WTC11 (cell line): Measurements from ENCODE around the gene ZFPM1. TPM values are rescaled to one million over a fixed set of nuclear protein-coding genes. Genes with fewer than 3 reads are reported as not detected.

Experiments
- ATAC-seq: fragments of 200-7000 bp; cut with Tn5 transposase; 2 replicates; pipeline ENCODE4 v1.10.0; 2021; ENCODE audit warnings: mild to moderate bottlenecking, moderate library complexity
- CTCF ChIA-PET: fragments of 300-600 bp; sonication (Branson Sonifier 250); formaldehyde crosslinking; loops from one replicate; lab custom pipeline; 2021; ENCODE audit warnings: antibody characterized with exemption; lab: Charles Lee
- POLR2A ChIA-PET: fragments of 350-600 bp; sonication (Branson Sonifier 250); formaldehyde crosslinking; loops from one replicate; lab custom pipeline; 2021; ENCODE audit warnings: antibody characterized with exemption; lab: Charles Lee
- DNase-seq: peaks from one replicate; pipeline ENCODE4 v3.0.0; 2021; ENCODE audit warnings: low spot score
- H3K27ac Mint-ChIP-seq: 2 replicates; pipeline ENCODE4 v1.8.0; 2021; ENCODE audit warnings: mixed read lengths
- H3K27me3 Mint-ChIP-seq: 2 replicates; pipeline ENCODE4 v1.8.0; 2021; ENCODE audit warnings: low read depth, mild to moderate bottlenecking, moderate library complexity, mixed read lengths
- H3K36me3 Mint-ChIP-seq: 2 replicates; pipeline ENCODE4 v1.8.0; 2021; ENCODE audit warnings: mixed read lengths
- H3K4me1 Mint-ChIP-seq: 2 replicates; pipeline ENCODE4 v1.8.0; 2022; ENCODE audit warnings: mixed read lengths
- H3K4me3 Mint-ChIP-seq: 2 replicates; pipeline ENCODE4 v1.8.0; 2021; ENCODE audit warnings: mild to moderate bottlenecking, moderate library complexity, mixed read lengths
- H3K9me3 Mint-ChIP-seq: 2 replicates; pipeline ENCODE4 v1.8.0; 2021; ENCODE audit warnings: mixed read lengths
- ESRRA ChIP-seq: sonication (generic); formaldehyde crosslinking; IDR thresholded peaks from 2 replicates; pipeline ENCODE4 v1.8.1; 2022; ENCODE audit warnings: mild to moderate bottlenecking, missing genetic modification reagents, borderline replicate concordance
- FOXK1 ChIP-seq: sonication (generic); formaldehyde crosslinking; IDR thresholded peaks from 2 replicates; pipeline ENCODE4 v1.8.0; 2022; ENCODE audit warnings: mild to moderate bottlenecking, moderate library complexity, missing genetic modification reagents
- JUN ChIP-seq: sonication (generic); formaldehyde crosslinking; IDR thresholded peaks from 2 replicates; pipeline ENCODE4 v1.8.0; 2023; ENCODE audit warnings: mild to moderate bottlenecking, missing genetic modification reagents
- MYBL2 ChIP-seq: sonication (generic); formaldehyde crosslinking; IDR thresholded peaks from 2 replicates; pipeline ENCODE4 v1.8.1; 2023; ENCODE audit warnings: mild to moderate bottlenecking, moderate library complexity, missing genetic modification reagents
- OVOL2 ChIP-seq: fragments of 250-450 bp; sonication (Bioruptor Pico); IDR thresholded peaks from 2 replicates; pipeline ENCODE4 v1.9.0; 2021; ENCODE audit warnings: mild to moderate bottlenecking, borderline replicate concordance
- SMAD3 ChIP-seq: sonication (generic); formaldehyde crosslinking; IDR thresholded peaks from 2 replicates; pipeline ENCODE4 v1.8.0; 2022; ENCODE audit warnings: missing genetic modification reagents, mild to moderate bottlenecking, borderline replicate concordance
- SOX15 ChIP-seq: fragments of 250-450 bp; sonication (Bioruptor Pico); IDR thresholded peaks from 2 replicates; pipeline ENCODE4 v1.9.0; 2021; ENCODE audit warnings: mild to moderate bottlenecking
- SP1 ChIP-seq: sonication (generic); formaldehyde crosslinking; conservative IDR thresholded peaks from 2 replicates; pipeline ENCODE4 v1.8.1; 2022; ENCODE audit warnings: missing genetic modification reagents
- TCF7 ChIP-seq: sonication (generic); formaldehyde crosslinking; IDR thresholded peaks from 2 replicates; pipeline ENCODE4 v1.8.0; 2022; ENCODE audit warnings: mild to moderate bottlenecking, low read depth, missing genetic modification reagents, moderate library complexity
- TP53 ChIP-seq: sonication (generic); formaldehyde crosslinking; IDR thresholded peaks from 2 replicates; pipeline ENCODE4 v1.8.1; 2023; ENCODE audit warnings: mild to moderate bottlenecking, missing genetic modification reagents
- ZBTB21 ChIP-seq: sonication (generic); formaldehyde crosslinking; IDR thresholded peaks from 2 replicates; pipeline ENCODE4 v1.8.1; 2023; ENCODE audit warnings: mild to moderate bottlenecking, missing genetic modification reagents, borderline replicate concordance
- ZNF219 ChIP-seq: sonication (generic); formaldehyde crosslinking; IDR thresholded peaks from 2 replicates; pipeline ENCODE4 v1.8.0; 2023; ENCODE audit warnings: missing genetic modification reagents, mild to moderate bottlenecking, borderline replicate concordance
- ZNF263 ChIP-seq: sonication (generic); formaldehyde crosslinking; IDR thresholded peaks from 2 replicates; pipeline ENCODE4 v1.8.1; 2022; ENCODE audit warnings: low read depth, mild to moderate bottlenecking, moderate library complexity, missing genetic modification reagents
- total RNA-seq: library from RNA; stranded (reverse); gene quantifications from 3 replicates; pipeline ENCODE4 v1.2.3, GENCODE V29; 2021
- TF ChIP-seq, protein P1 (sequence below): fragments of 250-450 bp; sonication (Bioruptor Pico); IDR thresholded peaks from 2 replicates; pipeline ENCODE4 v1.9.0; 2021; ENCODE audit warnings: mild to moderate bottlenecking
- TF ChIP-seq, protein P2 (sequence below): sonication (generic); formaldehyde crosslinking; IDR thresholded peaks from 2 replicates; pipeline ENCODE4 v1.8.0; 2022; ENCODE audit warnings: mild to moderate bottlenecking, missing genetic modification reagents
- TF ChIP-seq, protein P3 (sequence below): sonication (generic); formaldehyde crosslinking; IDR thresholded peaks from 2 replicates; pipeline ENCODE4 v1.8.1; 2023; ENCODE audit warnings: mild to moderate bottlenecking, missing genetic modification reagents, moderate library complexity
- TF ChIP-seq, protein P4 (sequence below): sonication (generic); formaldehyde crosslinking; IDR thresholded peaks from 2 replicates; pipeline ENCODE4 v1.8.0; 2023; ENCODE audit warnings: missing genetic modification reagents, mild to moderate bottlenecking, borderline replicate concordance
- TF ChIP-seq, protein P5 (sequence below): sonication (generic); formaldehyde crosslinking; IDR thresholded peaks from 2 replicates; pipeline ENCODE4 v1.8.0; 2022; ENCODE audit warnings: mild to moderate bottlenecking, missing genetic modification reagents

ZFPM1 gene
- total RNA-seq, 1 experiment from 2014 or later = 9.3 TPM

DNA sequence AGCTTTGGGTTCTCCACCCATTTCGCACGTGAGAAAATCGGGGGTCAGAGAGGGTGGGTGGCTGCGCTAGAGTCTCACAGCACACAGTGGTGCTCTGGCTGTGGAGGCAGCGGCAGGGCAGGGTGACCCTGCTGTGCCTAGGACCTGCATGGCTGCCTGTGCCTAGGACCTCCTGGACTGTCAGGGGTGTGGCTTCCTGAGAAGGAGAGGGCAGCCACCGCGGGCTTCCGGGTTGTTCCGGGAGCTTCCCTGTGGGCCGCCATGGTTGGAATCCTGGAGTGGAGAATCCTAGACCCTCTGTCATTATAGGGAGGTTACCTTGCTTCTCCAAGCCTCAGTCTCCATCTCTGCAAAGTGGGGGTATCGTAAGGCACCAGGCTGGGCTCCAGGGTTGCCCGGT, 9.3 kb downstream of the ZFPM1 start:
- CTCF ChIA-PET = interaction anchor here (1.3 to 2.4 kb wide), 2 partner anchors 25 to 42 kb away, joined by 5 to 12 read pairs; no protein-coding TSS in a partner anchor
- no peaks in the 10 kb centered on the region for H3K36me3 Mint-ChIP-seq
- no peak overlapping the region for H3K27ac Mint-ChIP-seq
- no peak overlapping the region for H3K4me3 Mint-ChIP-seq
- POLR2A ChIA-PET = no interaction called here
- H3K4me1 Mint-ChIP-seq = peaks cover 17% of the 10 kb centered on the region
- DNase-seq (no peak), ATAC-seq (no peak)
- TF ChIP-seq MYBL2 = 0 out of 2 replicates have a peak, but pooled peaks have one; percentile 28
- TF ChIP-seq, protein P1, sequence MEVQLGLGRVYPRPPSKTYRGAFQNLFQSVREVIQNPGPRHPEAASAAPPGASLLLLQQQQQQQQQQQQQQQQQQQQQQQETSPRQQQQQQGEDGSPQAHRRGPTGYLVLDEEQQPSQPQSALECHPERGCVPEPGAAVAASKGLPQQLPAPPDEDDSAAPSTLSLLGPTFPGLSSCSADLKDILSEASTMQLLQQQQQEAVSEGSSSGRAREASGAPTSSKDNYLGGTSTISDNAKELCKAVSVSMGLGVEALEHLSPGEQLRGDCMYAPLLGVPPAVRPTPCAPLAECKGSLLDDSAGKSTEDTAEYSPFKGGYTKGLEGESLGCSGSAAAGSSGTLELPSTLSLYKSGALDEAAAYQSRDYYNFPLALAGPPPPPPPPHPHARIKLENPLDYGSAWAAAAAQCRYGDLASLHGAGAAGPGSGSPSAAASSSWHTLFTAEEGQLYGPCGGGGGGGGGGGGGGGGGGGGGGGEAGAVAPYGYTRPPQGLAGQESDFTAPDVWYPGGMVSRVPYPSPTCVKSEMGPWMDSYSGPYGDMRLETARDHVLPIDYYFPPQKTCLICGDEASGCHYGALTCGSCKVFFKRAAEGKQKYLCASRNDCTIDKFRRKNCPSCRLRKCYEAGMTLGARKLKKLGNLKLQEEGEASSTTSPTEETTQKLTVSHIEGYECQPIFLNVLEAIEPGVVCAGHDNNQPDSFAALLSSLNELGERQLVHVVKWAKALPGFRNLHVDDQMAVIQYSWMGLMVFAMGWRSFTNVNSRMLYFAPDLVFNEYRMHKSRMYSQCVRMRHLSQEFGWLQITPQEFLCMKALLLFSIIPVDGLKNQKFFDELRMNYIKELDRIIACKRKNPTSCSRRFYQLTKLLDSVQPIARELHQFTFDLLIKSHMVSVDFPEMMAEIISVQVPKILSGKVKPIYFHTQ (CRISPR knock-in tag) = no peak
- H3K27me3 Mint-ChIP-seq = peaks cover 8% of the 10 kb centered on the region
- no peaks in the 10 kb centered on the region for H3K9me3 Mint-ChIP-seq

DNA sequence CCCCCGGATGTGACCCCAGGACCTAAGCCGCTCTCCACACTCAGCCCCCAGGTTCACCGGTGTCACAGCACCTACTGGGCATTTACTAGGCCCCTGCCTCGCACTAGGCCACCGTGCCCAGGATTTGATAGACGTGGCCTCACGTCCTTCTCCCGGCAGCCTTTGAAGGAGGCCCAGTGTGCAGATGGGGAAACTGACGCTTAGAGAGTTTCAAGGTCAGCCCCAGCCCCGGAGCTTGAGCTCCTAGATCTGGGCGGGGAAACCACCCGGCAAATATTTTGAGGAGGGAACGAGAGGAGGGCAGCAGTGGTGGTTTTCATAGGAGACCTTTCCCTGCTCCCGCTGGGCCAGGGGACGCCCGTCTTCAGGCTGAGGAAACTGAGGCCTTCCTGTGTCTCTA, 10.3 kb downstream of the ZFPM1 start:
- CTCF ChIA-PET = interaction anchor here (0.7 to 2.4 kb wide), 2 partner anchors 11 to 26 kb away, joined by 3 to 12 read pairs; partner anchors contain the start of gene ZFPM1
- no peak overlapping the region for H3K4me3 Mint-ChIP-seq
- H3K4me1 Mint-ChIP-seq = peaks cover 23% of the 10 kb centered on the region
- ATAC-seq (no peak), DNase-seq (no peak)
- TF ChIP-seq JUN (CRISPR knock-in tag) = no peak
- TF ChIP-seq FOXK1 (CRISPR knock-in tag) = no peak
- no peak for TF ChIP-seq SP1 (CRISPR knock-in tag)
- TF ChIP-seq, protein P2, sequence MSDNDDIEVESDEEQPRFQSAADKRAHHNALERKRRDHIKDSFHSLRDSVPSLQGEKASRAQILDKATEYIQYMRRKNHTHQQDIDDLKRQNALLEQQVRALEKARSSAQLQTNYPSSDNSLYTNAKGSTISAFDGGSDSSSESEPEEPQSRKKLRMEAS (CRISPR knock-in tag) = no peak
- no peak for TF ChIP-seq SOX15 (CRISPR knock-in tag)
- TF ChIP-seq SMAD3 (CRISPR knock-in tag) = no peak
- TF ChIP-seq OVOL2 (CRISPR knock-in tag) = no peak
- no peak for TF ChIP-seq ZNF219 (CRISPR knock-in tag)
- no peaks in the 10 kb centered on the region for H3K36me3 Mint-ChIP-seq
- H3K27ac Mint-ChIP-seq = no peak overlapping the region
- no peaks in the 10 kb centered on the region for H3K9me3 Mint-ChIP-seq
- POLR2A ChIA-PET = no interaction called here
- H3K27me3 Mint-ChIP-seq = peaks cover 4% of the 10 kb centered on the region; the same call in 1 of the 2 replicates

DNA sequence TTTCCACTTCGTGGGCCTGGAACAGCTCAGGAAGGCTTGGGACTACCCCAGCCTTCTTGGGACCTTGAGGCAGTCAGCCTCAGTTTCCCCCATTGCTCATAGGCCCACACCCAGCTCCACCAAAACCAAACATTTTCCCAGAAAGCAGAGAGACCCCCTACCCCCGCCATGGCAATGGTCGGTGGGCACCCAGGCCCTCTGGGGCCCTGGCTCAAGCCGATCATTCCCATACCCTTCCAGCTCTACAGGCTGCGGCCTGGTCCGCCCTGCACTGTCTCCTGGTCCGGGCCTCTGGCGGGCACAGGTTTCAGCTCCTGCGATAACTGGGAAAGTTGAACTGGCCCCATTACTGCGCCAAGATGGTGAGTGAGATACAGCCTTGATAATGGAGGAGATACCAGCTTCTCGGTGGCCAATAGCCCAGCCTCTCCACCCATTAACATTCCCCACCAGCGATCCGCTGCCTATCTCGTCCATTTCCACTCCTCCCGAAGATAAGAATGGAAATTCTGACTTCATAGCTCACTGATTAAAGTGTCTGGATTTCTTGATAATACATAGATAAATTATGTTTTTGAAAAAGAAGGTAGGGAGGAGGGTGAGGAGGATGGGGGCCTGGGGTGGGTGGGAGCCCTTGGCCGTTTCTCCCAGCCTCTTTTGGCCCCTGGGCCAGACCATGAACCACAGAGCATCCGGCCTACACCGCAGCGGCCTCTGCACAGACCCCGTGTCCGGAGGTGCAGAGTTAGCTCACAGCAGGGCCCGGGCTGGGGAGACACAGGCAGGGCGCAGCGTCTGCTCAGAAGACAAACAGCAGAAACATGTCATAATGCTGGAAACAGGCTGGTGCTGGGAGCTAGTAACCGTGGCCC, 11.6 kb downstream of the ZFPM1 start:
- ATAC-seq (no peak), DNase-seq (no peak)
- POLR2A ChIA-PET = no interaction called here
- no peaks in the 10 kb centered on the region for H3K36me3 Mint-ChIP-seq
- no peak overlapping the region; the same call in 1 of the 2 replicates for H3K27ac Mint-ChIP-seq
- H3K27me3 Mint-ChIP-seq = no peaks in the 10 kb centered on the region
- no peaks in the 10 kb centered on the region for H3K9me3 Mint-ChIP-seq
- no peak overlapping the region for H3K4me3 Mint-ChIP-seq
- TF ChIP-seq, protein P1 (CRISPR knock-in tag) = no peak
- TF ChIP-seq FOXK1 (CRISPR knock-in tag) (no peak), ZBTB21 (CRISPR knock-in tag) (no peak), SP1 (CRISPR knock-in tag) (no peak), TCF7 (no peak), TP53 (CRISPR knock-in tag) (no peak), JUN (CRISPR knock-in tag) (no peak), ZNF263 (CRISPR knock-in tag) (no peak), ESRRA (CRISPR knock-in tag) (no peak)
- TF ChIP-seq, protein P3, sequence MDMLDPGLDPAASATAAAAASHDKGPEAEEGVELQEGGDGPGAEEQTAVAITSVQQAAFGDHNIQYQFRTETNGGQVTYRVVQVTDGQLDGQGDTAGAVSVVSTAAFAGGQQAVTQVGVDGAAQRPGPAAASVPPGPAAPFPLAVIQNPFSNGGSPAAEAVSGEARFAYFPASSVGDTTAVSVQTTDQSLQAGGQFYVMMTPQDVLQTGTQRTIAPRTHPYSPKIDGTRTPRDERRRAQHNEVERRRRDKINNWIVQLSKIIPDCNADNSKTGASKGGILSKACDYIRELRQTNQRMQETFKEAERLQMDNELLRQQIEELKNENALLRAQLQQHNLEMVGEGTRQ (CRISPR knock-in tag) = no peak
- TF ChIP-seq, protein P4, sequence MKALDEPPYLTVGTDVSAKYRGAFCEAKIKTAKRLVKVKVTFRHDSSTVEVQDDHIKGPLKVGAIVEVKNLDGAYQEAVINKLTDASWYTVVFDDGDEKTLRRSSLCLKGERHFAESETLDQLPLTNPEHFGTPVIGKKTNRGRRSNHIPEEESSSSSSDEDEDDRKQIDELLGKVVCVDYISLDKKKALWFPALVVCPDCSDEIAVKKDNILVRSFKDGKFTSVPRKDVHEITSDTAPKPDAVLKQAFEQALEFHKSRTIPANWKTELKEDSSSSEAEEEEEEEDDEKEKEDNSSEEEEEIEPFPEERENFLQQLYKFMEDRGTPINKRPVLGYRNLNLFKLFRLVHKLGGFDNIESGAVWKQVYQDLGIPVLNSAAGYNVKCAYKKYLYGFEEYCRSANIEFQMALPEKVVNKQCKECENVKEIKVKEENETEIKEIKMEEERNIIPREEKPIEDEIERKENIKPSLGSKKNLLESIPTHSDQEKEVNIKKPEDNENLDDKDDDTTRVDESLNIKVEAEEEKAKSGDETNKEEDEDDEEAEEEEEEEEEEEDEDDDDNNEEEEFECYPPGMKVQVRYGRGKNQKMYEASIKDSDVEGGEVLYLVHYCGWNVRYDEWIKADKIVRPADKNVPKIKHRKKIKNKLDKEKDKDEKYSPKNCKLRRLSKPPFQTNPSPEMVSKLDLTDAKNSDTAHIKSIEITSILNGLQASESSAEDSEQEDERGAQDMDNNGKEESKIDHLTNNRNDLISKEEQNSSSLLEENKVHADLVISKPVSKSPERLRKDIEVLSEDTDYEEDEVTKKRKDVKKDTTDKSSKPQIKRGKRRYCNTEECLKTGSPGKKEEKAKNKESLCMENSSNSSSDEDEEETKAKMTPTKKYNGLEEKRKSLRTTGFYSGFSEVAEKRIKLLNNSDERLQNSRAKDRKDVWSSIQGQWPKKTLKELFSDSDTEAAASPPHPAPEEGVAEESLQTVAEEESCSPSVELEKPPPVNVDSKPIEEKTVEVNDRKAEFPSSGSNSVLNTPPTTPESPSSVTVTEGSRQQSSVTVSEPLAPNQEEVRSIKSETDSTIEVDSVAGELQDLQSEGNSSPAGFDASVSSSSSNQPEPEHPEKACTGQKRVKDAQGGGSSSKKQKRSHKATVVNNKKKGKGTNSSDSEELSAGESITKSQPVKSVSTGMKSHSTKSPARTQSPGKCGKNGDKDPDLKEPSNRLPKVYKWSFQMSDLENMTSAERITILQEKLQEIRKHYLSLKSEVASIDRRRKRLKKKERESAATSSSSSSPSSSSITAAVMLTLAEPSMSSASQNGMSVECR (CRISPR knock-in tag) = no peak
- TF ChIP-seq, protein P5, sequence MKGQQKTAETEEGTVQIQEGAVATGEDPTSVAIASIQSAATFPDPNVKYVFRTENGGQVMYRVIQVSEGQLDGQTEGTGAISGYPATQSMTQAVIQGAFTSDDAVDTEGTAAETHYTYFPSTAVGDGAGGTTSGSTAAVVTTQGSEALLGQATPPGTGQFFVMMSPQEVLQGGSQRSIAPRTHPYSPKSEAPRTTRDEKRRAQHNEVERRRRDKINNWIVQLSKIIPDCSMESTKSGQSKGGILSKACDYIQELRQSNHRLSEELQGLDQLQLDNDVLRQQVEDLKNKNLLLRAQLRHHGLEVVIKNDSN = no peak
- H3K4me1 Mint-ChIP-seq = peaks cover 22% of the 10 kb centered on the region
- CTCF ChIA-PET = no interaction called here
